ENCODE results near the gene KRTCAP3. TPM values are rescaled to one million over a fixed set of nuclear protein-coding genes. Genes with fewer than 3 reads are reported as not detected.

KRTCAP3 gene
- total RNA-seq, 1 donor from 2014 or later = 1.4 TPM

GRCh38 chr2:27416151-27416550 lies 26.0 kb upstream of the KRTCAP3 start:
- Mint-ChIP-seq H3K27me3 (ENCODE audit: low read depth, unreplicated experiment) (peaks cover 1% of the 10 kb centered on the region), H3K4me1 (ENCODE audit: low read depth, unreplicated experiment) (no peaks in the 10 kb centered on the region), H3K27ac (ENCODE audit: unreplicated experiment) (no peak overlapping the region), H3K36me3 (ENCODE audit: low read depth, unreplicated experiment) (no peaks in the 10 kb centered on the region), H3K9me3 (ENCODE audit: unreplicated experiment) (no peaks in the 10 kb centered on the region), H3K4me3 (ENCODE audit: unreplicated experiment) (no peak overlapping the region)
- H3K4me1 ChIP-seq (ENCODE audit: insufficient read depth, low read length) = no peaks in the 10 kb centered on the region
- no peak for DNase-seq (ENCODE audit: low read depth)
- H3K79me2 ChIP-seq (ENCODE audit: insufficient read depth, low read length) = no peaks in the 10 kb centered on the region
- FAIRE-seq = no peak
- no peaks in the 10 kb centered on the region for H3K27me3 ChIP-seq (ENCODE audit: insufficient read depth, low read length)
- no peak overlapping the region for H3K27ac ChIP-seq (ENCODE audit: low read depth, low read length)
- H3K9ac ChIP-seq (ENCODE audit: low read length) = no peak overlapping the region
- TF ChIP-seq EZH2 (IDR thresholded peaks at IDR 0.05; ENCODE audit: insufficient read depth, low read length) (no peak), CTCF (IDR thresholded peaks at IDR 0.05; ENCODE audit: insufficient read depth, low read depth, low read length) (no peak)
- H2AFZ ChIP-seq (ENCODE audit: low read depth, low read length) = no peak overlapping the region
- no peaks in the 10 kb centered on the region for H3K36me3 ChIP-seq (ENCODE audit: insufficient read depth, low read length)
- H4K20me1 ChIP-seq (ENCODE audit: insufficient read depth, low read length) = no peaks in the 10 kb centered on the region
- H3K4me3 ChIP-seq (ENCODE audit: insufficient read depth, low read depth, low read length) = no peak overlapping the region
- H3K4me2 ChIP-seq (ENCODE audit: low read length) = no peak overlapping the region
- H3K9me3 ChIP-seq (ENCODE audit: insufficient read depth, low read depth, low read length) = no peaks in the 10 kb centered on the region

GRCh38 chr2:27420996-27421395 lies 21.2 kb upstream of the KRTCAP3 start:
- H3K9me3 Mint-ChIP-seq (ENCODE audit: unreplicated experiment) = no peaks in the 10 kb centered on the region
- no peaks in the 10 kb centered on the region for H4K20me1 ChIP-seq (ENCODE audit: insufficient read depth, low read length)
- FAIRE-seq = no peak
- no peaks in the 10 kb centered on the region for H3K79me2 ChIP-seq (ENCODE audit: insufficient read depth, low read length)
- H3K27me3 Mint-ChIP-seq (ENCODE audit: low read depth, unreplicated experiment) = peaks cover 1% of the 10 kb centered on the region
- no peaks in the 10 kb centered on the region for H3K4me1 Mint-ChIP-seq (ENCODE audit: low read depth, unreplicated experiment)
- no peaks in the 10 kb centered on the region for H3K27me3 ChIP-seq (ENCODE audit: insufficient read depth, low read length)
- H3K27ac Mint-ChIP-seq (ENCODE audit: unreplicated experiment) = no peak overlapping the region
- no peak overlapping the region for H3K4me3 Mint-ChIP-seq (ENCODE audit: unreplicated experiment)
- no peak overlapping the region for H2AFZ ChIP-seq (ENCODE audit: low read depth, low read length)
- no peaks in the 10 kb centered on the region for H3K36me3 Mint-ChIP-seq (ENCODE audit: low read depth, unreplicated experiment)
- no peaks in the 10 kb centered on the region for H3K36me3 ChIP-seq (ENCODE audit: insufficient read depth, low read length)
- H3K9me3 ChIP-seq (ENCODE audit: insufficient read depth, low read depth, low read length) = no peaks in the 10 kb centered on the region
- TF ChIP-seq CTCF (IDR thresholded peaks at IDR 0.05; ENCODE audit: insufficient read depth, low read depth, low read length) (no peak), EZH2 (IDR thresholded peaks at IDR 0.05; ENCODE audit: insufficient read depth, low read length) (no peak)
- H3K4me3 ChIP-seq (ENCODE audit: insufficient read depth, low read depth, low read length) = no peak overlapping the region
- no peak overlapping the region for H3K4me2 ChIP-seq (ENCODE audit: low read length)
- no peak overlapping the region for H3K9ac ChIP-seq (ENCODE audit: low read length)
- no peak overlapping the region for H3K27ac ChIP-seq (ENCODE audit: low read depth, low read length)
- DNase-seq (ENCODE audit: low read depth) = no peak
- no peaks in the 10 kb centered on the region for H3K4me1 ChIP-seq (ENCODE audit: insufficient read depth, low read length)

GRCh38 chr2:27421660-27422250 lies 20.4 kb upstream of the KRTCAP3 start:
- FAIRE-seq (no peak), DNase-seq (ENCODE audit: low read depth) (no peak)
- Mint-ChIP-seq H3K4me3 (ENCODE audit: unreplicated experiment) (no peak overlapping the region), H3K27me3 (ENCODE audit: low read depth, unreplicated experiment) (peaks cover 1% of the 10 kb centered on the region), H3K4me1 (ENCODE audit: low read depth, unreplicated experiment) (no peaks in the 10 kb centered on the region), H3K9me3 (ENCODE audit: unreplicated experiment) (no peaks in the 10 kb centered on the region), H3K27ac (ENCODE audit: unreplicated experiment) (no peak overlapping the region), H3K36me3 (ENCODE audit: low read depth, unreplicated experiment) (no peaks in the 10 kb centered on the region)
- no peaks in the 10 kb centered on the region for H3K79me2 ChIP-seq (ENCODE audit: insufficient read depth, low read length)
- H3K4me1 ChIP-seq (ENCODE audit: insufficient read depth, low read length) = no peaks in the 10 kb centered on the region
- H2AFZ ChIP-seq (ENCODE audit: low read depth, low read length) = no peak overlapping the region
- H3K27ac ChIP-seq (ENCODE audit: low read depth, low read length) = no peak overlapping the region
- H4K20me1 ChIP-seq (ENCODE audit: insufficient read depth, low read length) = no peaks in the 10 kb centered on the region
- H3K36me3 ChIP-seq (ENCODE audit: insufficient read depth, low read length) = no peaks in the 10 kb centered on the region
- no peak overlapping the region for H3K4me2 ChIP-seq (ENCODE audit: low read length)
- H3K9me3 ChIP-seq (ENCODE audit: insufficient read depth, low read depth, low read length) = no peaks in the 10 kb centered on the region
- no peaks in the 10 kb centered on the region for H3K27me3 ChIP-seq (ENCODE audit: insufficient read depth, low read length)
- TF ChIP-seq CTCF (IDR thresholded peaks at IDR 0.05; ENCODE audit: insufficient read depth, low read depth, low read length) (no peak), EZH2 (IDR thresholded peaks at IDR 0.05; ENCODE audit: insufficient read depth, low read length) (no peak)
- no peak overlapping the region for H3K4me3 ChIP-seq (ENCODE audit: insufficient read depth, low read depth, low read length)
- no peak overlapping the region for H3K9ac ChIP-seq (ENCODE audit: low read length)
